Measurements from ENCODE around the gene ANXA11. TPM values are rescaled to one million over a fixed set of nuclear protein-coding genes. Genes with fewer than 3 reads are reported as not detected.

Gene ANXA11
- total RNA-seq, 2 donors from 2014 or later: 271 to 353 TPM

DNA sequence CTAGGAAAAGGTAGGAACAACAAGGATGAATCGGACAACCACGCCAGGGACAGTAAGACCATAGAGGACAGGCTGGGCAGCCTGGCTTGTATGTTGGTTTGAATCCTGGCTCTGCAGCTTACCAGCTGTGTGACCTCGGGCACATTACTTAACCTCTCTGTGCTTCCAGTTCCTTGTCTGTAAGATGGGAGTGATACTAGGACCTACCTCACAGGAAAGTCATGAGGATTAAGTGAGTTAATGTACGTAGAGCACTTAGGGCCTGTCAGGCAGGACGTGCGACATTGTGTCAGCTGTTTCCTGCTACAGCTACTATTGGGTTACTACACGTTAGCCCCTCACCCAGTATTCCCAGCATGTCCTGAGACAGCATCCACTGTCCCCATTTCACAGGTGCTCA, 40.7 kb downstream of the ANXA11 start:
- intact Hi-C loops (cut with DNase I): loop anchor here (5.0 kb wide), 1 partner anchor 38 kb away; no protein-coding TSS in a partner anchor
- no peak overlapping the region for H3K9ac ChIP-seq (ENCODE audit: low read depth in 2 of 2, low read length in 2 of 2)
- TF ChIP-seq, protein P1, sequence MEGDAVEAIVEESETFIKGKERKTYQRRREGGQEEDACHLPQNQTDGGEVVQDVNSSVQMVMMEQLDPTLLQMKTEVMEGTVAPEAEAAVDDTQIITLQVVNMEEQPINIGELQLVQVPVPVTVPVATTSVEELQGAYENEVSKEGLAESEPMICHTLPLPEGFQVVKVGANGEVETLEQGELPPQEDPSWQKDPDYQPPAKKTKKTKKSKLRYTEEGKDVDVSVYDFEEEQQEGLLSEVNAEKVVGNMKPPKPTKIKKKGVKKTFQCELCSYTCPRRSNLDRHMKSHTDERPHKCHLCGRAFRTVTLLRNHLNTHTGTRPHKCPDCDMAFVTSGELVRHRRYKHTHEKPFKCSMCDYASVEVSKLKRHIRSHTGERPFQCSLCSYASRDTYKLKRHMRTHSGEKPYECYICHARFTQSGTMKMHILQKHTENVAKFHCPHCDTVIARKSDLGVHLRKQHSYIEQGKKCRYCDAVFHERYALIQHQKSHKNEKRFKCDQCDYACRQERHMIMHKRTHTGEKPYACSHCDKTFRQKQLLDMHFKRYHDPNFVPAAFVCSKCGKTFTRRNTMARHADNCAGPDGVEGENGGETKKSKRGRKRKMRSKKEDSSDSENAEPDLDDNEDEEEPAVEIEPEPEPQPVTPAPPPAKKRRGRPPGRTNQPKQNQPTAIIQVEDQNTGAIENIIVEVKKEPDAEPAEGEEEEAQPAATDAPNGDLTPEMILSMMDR (IDR thresholded peaks at IDR 0.05): no peak
- no peaks in the 10 kb centered on the region for H3K9me3 ChIP-seq
- peaks cover 16% of the 10 kb centered on the region for H3K4me1 ChIP-seq
- peaks cover 19% of the 10 kb centered on the region for H3K36me3 ChIP-seq
- H3K27ac ChIP-seq: peak overlapping the region; percentile 9
- H3K4me3 ChIP-seq: no peak overlapping the region
- DNase-seq: no peak
- no peaks in the 10 kb centered on the region for H3K27me3 ChIP-seq

DNA sequence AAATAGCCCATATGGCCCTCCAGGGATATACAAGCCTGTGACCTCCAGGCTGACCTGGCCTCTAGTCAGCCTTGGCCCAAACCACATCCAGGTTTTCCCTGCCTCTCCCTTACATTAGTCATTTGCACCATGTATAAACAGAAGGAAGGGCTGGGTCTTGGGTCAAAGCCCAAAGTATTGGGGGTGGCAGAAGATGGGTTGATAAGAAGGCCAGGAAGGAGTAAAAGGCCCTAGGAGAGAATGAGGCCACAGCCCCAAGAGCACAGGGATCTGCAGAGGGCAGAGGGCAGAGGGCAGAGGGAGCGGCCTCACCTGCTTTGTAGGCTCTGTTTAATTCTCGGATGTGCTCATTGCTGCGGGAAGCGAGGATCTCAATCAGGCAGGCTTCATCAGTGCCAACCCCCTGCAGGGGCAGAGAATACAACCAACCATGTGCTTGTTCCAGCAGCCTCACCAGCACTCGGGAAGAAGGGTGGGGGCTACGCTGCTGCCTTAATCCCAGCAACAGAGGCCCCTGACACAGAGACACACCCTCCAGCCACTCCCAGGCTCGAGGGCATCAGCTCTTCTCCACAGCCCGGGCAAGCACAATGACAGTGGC, 41.5 kb downstream of the ANXA11 start:
- Histone ChIP-seq H3K4me3 (no peak overlapping the region), H3K9me3 (no peaks in the 10 kb centered on the region), H3K4me1 (peaks cover 13% of the 10 kb centered on the region), H3K36me3 (peaks cover 15% of the 10 kb centered on the region), H3K9ac (ENCODE audit: low read depth in 2 of 2, low read length in 2 of 2) (peak overlapping the region in 1 of 2 donors; percentile 9), H3K27me3 (no peaks in the 10 kb centered on the region), H3K27ac (peak overlapping the region; percentile 9)
- intact Hi-C loops (cut with DNase I): loop anchor here (5.0 kb wide), 1 partner anchor 38 kb away; no protein-coding TSS in a partner anchor
- DNase-seq: peak; percentile 70
- TF ChIP-seq, protein P1 (IDR thresholded peaks at IDR 0.05): no peak

DNA sequence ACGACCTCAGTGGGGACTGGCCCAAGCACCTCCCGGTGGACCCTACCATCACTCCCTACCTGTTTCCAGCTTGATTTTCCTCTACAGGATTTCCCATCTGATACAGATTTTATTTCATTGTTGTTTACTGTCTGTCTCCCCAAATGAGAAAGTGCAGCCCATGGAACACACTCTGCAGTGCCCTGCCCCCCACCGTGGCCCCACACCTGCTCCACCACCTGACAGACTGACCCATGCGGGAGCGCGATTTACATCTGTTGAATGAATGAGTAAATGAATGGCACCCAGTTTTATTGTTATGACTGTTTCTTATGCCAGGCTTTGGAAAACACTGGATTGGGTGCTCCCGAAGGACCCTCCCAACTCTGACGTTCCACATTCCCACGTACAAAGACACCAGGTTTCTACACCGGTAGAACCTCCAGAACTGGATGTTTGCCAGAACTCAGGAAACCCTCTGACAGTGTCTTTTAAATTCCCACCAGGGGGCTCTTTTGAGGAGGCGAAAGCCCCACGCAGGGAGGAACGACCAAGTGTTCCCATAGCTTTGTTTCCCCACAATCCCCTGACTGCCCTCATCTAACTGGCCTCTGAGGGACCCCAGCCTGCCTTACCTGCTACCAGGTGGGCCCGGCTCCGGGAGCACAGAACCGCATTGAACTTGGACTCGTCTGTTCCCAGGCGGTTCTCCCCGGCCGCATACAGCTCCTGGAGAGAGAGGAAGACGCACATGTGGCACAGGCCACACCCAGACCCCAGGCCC, 43.8 kb downstream of the ANXA11 start:
- Histone ChIP-seq H3K27ac (no peak overlapping the region), H3K27me3 (no peaks in the 10 kb centered on the region), H3K9me3 (no peaks in the 10 kb centered on the region), H3K36me3 (peaks cover 20% of the 10 kb centered on the region), H3K4me1 (peaks cover 10% of the 10 kb centered on the region), H3K9ac (ENCODE audit: low read depth in 2 of 2, low read length in 2 of 2) (no peak overlapping the region), H3K4me3 (no peak overlapping the region)
- DNase-seq: no peak
- TF ChIP-seq, protein P1 (IDR thresholded peaks at IDR 0.05): no peak
- intact Hi-C loops (cut with DNase I): loop anchor here (5.0 kb wide), 1 partner anchor 41 kb away; no protein-coding TSS in a partner anchor

DNA sequence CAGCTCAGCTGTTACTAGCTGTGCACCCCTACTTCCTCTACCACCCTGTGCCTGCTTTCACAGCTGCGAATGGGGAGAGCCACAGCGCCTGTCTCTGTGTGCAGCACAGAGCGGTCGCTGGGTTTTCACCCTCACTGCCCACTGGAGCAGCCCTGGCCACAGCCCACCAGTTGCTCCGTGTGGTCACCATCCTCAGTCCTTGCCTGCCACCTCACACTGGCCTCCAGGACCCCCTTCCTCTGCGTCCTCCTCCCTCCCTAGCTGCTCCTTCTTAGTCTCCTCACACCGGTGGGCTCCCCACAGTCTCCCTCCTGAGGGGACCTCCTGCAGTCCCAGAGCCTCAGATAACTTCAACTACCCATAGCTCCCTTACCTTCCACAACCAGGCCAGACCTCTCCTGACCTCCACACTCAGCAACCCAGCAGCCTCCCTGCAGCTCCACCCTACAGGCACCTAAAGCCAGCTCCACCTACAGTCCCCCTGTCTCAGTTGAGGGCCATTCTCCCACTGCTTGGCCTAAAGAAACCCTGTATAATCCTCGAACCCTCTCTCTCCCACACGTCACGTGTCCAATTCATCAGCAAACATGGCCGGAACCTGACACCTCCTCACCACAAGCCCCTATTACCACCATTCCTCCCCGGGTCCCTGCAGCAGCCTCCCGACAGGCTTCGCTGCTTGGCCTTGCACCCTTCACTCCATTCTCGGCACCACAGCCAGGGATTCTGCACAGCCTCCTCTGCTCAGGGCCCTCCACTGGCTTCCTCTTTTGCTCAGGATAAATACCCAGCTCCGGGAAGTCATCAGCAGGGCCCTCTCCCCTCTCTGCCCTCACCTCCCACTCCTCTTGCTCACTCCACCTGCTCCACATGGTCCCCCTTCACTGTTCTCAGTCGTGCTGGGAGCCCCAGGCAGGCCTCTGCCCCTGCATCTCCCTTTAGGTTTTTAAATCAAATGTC, 44.7 kb downstream of the ANXA11 start:
- Histone ChIP-seq H3K36me3 (peaks cover 20% of the 10 kb centered on the region), H3K4me1 (peaks cover 10% of the 10 kb centered on the region), H3K9me3 (no peaks in the 10 kb centered on the region), H3K27ac (no peak overlapping the region), H3K27me3 (no peaks in the 10 kb centered on the region), H3K4me3 (no peak overlapping the region), H3K9ac (ENCODE audit: low read depth in 2 of 2, low read length in 2 of 2) (no peak overlapping the region)
- no peak for DNase-seq
- TF ChIP-seq, protein P1 (IDR thresholded peaks at IDR 0.05): no peak
- intact Hi-C loops (cut with DNase I): loop anchor here (5.0 kb wide), 1 partner anchor 42 kb away; no protein-coding TSS in a partner anchor

Measured in colonic mucosa (tissue), 4 donors.